AG04449 (cell line): ENCODE measurements around the gene CENPI.
A peak's percentile ranks its signal among the peaks of the same experiment; 100 is the strongest.

Experiments
- CTCF ChIA-PET: fragments of 350-600 bp; formaldehyde crosslinking; extraction: SDS; loops from one replicate; lab custom pipeline; 2021; ENCODE audit warnings: antibody characterized with exemption; lab: Yijun Ruan, JAX
- POLR2A ChIA-PET: fragments of 400-600, 350-600 bp; formaldehyde crosslinking; extraction: SDS; loops from one replicate; lab custom pipeline; 2020; ENCODE audit warnings: antibody characterized with exemption, inconsistent platforms; lab: Yijun Ruan, JAX
- DNase-seq: peaks from one replicate; pipeline ENCODE4 v3.0.0-alpha.2; 2010; ENCODE audit warnings: low read depth, low spot score
- H3K4me3 ChIP-seq: 2 replicates; pipeline ENCODE4 v1.5.1; 2011; ENCODE audit warnings: low read depth, mild to moderate bottlenecking, control low read depth, low read length
- CTCF ChIP-seq: IDR thresholded peaks from one replicate; pipeline ENCODE4 v1.5.1; 2011; ENCODE audit warnings: mild to moderate bottlenecking, moderate library complexity, low read length, control low read depth, inconsistent platforms; ENCODE audit not compliant: insufficient read depth; ENCODE audit errors: missing control alignments

CENPI gene

GRCh38 chrX:101071582-101071981 lies 26.4 kb upstream of the CENPI start:
- CTCF ChIA-PET = no interaction called here
- no peak overlapping the region for H3K4me3 ChIP-seq
- no peak for TF ChIP-seq CTCF
- POLR2A ChIA-PET = no interaction called here
- no peak for DNase-seq

GRCh38 chrX:101078716-101079598 lies 19.0 kb upstream of the CENPI start, which contains the start of gene TMEM35A:
Gene TMEM35A (plus strand): TSS chrX:101078879. CDS start chrX:101079003, 124 bp downstream.
- no peak for DNase-seq
- POLR2A ChIA-PET = interaction anchor here (0.6 kb wide), 1 partner anchor 17 kb away, joined by 3 read pairs; no protein-coding TSS in a partner anchor
- peak within 1 kb of the TSS; percentile 56 for H3K4me3 ChIP-seq
- TF ChIP-seq CTCF = no peak
- CTCF ChIA-PET = no interaction called here

GRCh38 chrX:101079736-101080270 lies 18.2 kb upstream of the CENPI start:
- POLR2A ChIA-PET = no interaction called here
- DNase-seq = no peak
- H3K4me3 ChIP-seq = peak overlapping the region; percentile 56
- TF ChIP-seq CTCF = no peak
- CTCF ChIA-PET = no interaction called here

- POLR2A ChIA-PET = no interaction called here
- TF ChIP-seq CTCF = no peak
- H3K4me3 ChIP-seq = peak overlapping the region; percentile 3
- CTCF ChIA-PET = no interaction called here
- DNase-seq = no peak
Measured at GRCh38 chrX:101080326-101081124, 17.5 kb upstream of the CENPI start.

- CTCF ChIA-PET = no interaction called here
- no peak for DNase-seq
- H3K4me3 ChIP-seq = no peak overlapping the region
- TF ChIP-seq CTCF = no peak
- POLR2A ChIA-PET = no interaction called here
Measured at GRCh38 chrX:101081231-101081630, 16.8 kb upstream of the CENPI start.
